Measurements from ENCODE around the gene EFCAB11.

- no peak for TF ChIP-seq CTCF (IDR thresholded peaks at IDR 0.05)
- TF ChIP-seq ZFX (IDR thresholded peaks at IDR 0.05; ENCODE audit: borderline replicate concordance): no peak
Observed at GRCh38 chr14:89775946-89776345, 178.6 kb downstream of the EFCAB11 start.
